HG03460 (cell line): ENCODE data around the gene ZNRF3.
"Not testable (repeated sequence)": the region's sequence is repeated elsewhere in the genome, so short reads cannot be mapped to it uniquely, and the experiment has no call there.

Source experiments
- ATAC-seq: cut with Tn5 transposase; IDR thresholded peaks from one replicate; pipeline ENCODE4 v1.9.1; 2021; ENCODE audit not compliant: unreplicated experiment

The ZNRF3 gene

DNA sequence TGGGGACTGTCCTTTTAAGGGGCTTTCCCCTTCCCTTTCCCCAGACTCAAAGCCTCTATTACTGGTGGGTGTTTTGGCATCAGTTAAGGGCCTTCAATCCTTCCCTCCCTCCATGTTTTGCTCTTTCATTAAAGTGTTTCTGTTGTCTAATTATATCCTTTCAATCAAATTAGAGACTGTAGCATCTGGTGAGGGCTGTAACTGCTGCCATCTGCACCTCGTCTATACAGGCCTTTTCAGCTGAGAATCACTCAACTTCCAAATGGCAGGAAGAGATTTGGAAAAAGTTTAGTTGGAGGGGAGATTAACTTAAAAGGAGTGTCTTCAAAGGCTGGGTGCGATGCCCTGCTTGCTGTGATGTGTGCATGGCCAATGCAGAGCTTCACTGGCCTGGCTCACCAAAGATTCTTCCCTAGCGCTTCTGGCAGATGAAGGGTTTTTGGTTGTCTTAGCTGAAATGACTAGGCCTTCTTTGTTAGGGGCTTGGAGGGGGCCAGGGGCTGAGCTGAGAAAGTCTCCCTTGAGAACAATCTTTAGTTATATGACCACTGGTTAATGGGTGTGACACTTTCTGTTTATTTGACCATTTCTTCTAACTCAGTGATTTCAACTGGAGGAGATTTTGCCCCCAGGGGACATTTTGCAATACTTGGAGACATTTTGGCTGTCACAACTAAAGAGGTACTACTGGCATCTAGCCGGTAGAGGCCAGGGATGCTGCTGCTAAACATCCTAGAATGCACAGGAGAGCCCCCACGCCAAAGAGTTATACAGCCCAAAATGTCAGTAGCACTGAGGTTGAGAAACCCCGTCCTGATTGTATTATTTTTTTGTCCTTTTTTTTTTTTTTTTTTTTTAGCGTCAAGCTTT lies 197.0 kb downstream of the ZNRF3 start:
- ATAC-seq = no peak

DNA sequence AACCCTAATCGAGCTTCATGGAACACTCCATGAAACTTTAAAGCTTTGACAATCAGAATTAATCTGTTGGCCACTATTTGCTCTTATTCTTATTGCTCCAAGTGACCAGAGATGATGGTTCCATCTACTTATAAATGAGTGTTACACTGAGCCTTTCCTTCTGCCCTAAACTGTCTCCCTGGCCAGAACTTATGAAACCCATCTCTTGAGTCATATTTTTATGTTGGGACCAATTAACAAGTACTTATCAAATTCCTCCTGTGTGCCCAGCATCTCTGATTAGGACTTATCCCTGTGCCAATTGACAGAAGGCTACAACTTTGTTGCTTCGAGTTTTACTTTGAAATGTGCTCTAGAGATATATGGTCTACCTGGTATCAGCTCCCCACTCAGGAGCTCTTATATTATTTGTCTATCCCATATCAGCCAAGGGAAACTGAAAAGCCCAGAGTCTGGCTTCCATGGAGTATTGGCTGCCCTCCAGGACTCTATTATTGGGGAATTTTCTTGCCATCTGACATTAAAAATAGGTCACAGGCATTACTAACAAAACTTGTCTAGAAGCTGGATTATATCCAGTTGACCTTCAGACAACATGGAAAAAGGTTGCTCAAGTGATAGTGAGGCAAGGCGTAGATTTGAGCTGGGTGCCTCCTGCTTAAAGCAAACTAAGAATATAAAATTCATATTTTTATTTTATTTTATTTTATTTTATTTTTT lies 198.3 kb downstream of the ZNRF3 start:
- no peak for ATAC-seq

DNA sequence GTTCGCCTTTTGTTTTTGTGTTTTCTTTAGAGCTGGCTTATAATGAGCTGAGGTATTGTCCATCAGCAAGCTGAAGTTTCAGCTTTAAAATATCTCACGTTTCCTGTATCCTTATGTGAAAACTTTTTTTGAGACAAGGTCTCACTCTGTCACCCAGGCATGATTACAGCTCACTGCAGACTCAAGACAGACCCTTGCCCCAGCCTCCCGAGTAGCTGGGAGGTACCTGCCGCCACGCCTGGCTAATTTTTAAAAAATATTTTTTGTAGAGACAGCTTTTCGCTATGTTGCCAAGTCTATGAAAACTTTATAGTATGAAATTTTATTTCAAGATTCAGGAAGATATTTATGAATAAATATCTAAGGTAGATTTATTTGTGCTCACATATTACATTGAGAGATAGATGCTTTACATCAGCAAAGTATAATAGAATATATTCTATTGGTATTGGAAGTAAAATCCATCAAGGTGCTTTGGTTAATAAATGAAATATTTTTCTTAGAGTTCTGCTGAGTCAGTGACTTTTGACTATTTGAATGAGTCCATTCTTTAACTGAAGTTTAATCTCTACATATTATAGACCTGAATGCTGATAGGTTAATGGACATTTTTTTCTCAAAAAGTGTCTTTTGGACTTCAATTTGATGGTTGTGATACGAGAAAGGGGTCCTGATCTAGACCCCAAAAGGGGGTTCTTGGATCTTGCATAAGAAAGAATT lies 199.6 kb downstream of the ZNRF3 start:
- ATAC-seq = no peak

DNA sequence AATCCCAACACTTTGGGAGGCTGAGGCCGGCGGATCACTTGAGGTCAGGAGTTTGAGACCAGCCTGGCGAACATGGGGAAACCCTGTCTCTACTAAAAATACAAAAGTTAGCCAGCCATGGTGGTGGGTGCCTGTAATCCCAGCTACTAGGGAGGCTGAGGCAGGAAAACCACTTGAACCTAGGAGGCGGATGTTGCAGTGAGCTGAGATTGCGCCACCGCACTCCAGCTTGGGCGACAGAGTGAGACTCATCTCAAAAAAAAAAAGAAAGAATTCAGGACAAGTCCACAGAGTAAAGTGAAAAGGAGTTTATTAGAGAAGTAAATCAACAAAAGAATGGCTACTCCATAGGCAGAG lies 200.2 kb downstream of the ZNRF3 start:
- ATAC-seq = not testable (repeated sequence)

DNA sequence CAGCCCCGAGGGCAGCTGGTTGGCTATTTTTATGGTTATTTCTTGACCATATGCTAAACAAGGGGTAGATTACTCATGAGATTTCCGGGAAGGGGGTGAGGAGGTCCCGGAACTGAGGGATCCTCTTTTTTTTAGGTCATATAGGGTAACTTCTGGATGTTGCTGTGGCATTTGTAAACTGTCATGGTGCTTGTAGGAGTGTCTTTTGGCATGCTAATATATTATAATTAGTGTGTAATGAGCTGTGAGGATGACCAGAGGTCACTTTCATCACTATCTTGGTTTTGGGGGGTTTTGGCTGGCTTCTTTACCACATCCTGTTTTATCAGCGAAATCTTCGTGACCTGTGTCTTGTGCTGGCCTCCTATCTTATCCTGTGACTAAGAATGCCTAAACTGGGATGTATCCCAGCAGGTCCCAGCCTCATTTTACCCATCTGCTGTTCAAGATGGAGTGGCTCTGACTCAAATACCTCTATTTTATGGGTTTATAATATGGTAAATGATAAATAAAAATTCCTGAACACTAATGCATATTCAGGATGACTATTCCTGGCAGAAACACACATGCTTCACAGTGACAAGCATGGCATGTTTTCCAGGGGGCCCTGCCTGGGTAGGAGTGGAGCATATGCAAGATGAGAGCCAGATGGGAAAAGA lies 200.7 kb downstream of the ZNRF3 start:
- no peak for ATAC-seq

DNA sequence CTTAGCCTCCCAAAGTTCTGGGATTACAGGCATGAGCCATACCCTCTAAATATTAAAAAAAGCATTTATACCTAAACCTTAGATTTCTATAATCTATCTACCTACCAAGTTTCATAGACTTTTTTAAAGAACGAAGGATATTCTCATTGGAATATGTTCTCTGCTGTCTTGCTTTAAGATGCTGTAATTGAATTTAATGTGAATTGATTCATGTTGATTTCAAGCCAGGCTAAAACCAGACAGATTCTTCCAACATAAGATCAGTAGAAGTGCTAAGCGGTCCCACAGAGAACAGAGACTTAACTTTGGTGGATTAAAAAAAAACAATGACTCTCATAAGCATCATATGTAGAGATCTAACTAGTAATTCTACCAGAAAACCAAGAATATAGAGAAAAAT lies 203.6 kb downstream of the ZNRF3 start:
- ATAC-seq = no peak

DNA sequence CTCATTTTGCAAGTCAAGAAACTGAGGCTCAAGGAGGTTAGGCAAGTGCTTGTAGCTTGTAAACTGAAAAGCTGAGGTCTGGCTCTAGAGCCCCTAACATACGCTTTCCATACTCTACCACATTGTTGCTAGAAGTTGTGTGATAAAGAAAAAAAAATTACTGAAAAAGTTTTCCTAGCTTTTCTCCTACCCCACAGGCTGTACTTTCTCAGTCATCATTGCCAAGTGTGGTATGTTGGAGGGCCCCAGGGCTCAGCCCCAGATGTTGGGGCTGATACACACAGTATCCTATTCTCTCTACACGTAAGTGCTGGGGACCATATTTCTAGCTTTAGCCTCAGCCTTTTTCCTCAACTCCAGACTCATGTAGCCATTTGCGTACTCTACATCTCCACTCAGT lies 205.4 kb downstream of the ZNRF3 start:
- ATAC-seq = no peak

DNA sequence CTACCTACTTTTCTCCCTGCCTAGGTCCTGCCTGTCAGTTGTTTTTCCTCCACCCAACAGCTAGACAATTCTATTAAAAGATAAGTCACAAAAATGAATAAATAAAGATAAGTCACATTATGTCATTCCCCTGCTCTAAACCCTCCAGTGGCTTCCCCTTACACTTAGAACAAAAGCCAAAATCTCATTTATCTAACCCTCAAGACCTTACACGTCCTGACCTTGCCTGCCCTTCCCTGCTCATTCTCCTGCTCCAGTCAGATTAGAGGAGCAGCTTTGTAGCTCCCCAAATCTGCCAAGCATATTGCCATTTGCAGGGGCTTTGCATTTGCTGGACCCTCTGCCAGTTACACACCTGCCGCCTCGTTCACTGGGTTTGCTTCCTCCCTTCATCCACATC lies 206.1 kb downstream of the ZNRF3 start:
- no peak for ATAC-seq

DNA sequence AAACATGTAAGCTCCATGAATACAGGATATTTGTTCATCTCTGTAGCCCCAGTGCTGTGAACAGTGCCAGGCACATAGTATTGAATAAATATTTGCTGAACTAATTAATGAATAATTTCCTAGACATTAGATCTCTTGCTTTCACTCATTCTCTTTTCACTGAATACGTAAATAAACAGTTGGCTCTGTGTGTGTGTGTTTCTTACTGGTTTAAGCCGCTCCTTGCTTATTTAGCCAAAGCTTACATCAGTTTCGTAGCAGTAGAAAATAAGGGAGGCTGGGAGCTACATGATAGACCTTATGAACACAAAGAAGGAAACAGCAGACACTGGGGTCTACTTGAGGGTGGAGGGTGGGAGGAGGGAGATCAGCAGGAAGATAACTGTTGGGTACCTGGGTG lies 206.7 kb downstream of the ZNRF3 start:
- no peak for ATAC-seq

DNA sequence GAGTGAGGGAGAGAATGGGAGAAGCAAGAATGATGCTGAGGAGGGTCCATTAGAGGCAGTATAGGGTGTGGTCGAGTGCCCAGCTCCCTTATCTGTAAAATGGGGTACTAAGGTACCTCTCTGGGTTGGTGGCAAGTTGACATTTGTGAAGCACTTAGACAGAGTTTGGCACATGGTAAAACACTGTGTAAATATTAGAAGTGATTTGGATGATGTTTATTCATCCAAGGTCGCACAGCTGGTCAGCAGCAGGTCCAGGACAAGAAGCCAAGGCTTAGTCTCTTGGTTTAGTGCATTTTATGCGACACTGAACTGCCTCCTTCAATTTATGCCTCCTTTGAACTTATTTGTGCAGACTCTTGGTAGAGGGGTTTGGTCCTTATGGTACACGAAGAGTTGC lies 208.9 kb downstream of the ZNRF3 start:
- no peak for ATAC-seq

DNA sequence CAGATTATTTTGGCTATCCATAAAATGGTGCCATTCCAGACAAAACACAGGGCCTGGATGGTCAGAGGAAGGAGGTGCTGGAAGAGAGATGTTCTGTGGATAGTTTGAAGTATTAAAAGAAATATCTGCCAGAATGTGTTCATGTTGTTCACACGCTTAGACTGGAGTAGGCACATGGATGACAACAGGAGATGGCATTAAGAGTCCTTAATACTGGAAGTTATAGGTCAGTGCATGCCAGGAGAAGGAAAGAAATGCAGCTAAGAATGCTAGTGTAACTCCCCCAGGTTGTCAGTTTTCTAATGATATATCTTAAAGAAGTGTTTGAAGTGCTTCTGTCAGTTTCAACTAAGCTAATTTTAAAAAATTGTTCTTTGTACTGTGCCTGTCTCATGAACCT lies 209.7 kb downstream of the ZNRF3 start:
- ATAC-seq = no peak

DNA sequence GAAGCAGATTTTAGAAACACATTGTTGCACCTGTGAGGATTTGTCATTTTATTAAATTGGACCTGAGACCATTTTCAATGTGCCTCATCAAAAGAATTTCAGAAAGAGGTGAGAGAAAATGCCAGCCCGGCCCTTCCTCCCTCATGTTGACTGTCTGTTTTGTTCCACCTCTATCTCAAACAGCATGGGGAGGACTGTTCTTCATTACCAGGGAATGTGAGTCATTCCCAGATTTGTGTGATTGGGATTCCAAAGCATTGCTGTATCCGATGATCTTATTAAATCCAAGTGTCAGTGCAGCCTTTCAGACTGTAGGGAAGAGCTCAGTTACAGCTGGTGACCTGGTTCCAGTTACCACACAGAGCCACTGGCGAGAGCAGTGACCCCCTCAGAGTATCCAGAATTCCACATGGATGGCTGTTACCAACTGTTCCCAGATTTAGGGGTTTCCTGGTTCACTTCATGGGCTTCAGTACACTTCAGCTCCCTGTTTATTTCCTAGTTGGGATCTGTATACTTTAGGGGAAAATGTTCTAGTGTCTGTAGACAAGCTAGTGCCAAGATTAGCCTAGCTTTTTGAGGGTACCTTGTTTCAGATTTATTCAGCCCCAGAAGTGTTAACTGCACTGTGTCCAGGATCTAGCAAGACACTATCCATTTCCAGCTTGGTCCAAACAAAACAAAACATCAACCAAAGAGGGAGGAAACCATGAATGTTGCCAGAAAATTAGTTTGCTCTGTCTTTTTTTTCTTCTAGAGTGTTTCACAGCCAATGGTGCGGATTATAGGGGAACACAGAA lies 210.3 kb downstream of the ZNRF3 start:
- ATAC-seq = no peak

DNA sequence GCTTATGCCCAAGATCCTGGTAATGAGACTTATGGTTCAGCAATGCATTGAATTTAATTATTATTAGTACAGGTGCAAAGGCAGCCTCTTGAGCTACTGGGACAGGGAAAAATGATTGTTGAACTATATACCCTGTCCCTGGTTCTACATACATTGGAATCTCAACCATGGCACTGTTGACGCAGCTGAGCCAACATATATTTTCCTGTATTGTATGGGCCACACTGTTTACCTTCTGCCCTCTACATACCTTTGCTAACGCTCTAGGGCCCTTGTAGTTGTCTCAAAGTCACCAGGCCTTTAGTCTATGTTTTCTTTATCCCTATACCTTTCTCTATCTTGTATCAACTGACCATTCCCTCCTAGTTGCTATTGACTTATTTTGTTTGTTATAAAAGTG lies 212.1 kb downstream of the ZNRF3 start:
- no peak for ATAC-seq

DNA sequence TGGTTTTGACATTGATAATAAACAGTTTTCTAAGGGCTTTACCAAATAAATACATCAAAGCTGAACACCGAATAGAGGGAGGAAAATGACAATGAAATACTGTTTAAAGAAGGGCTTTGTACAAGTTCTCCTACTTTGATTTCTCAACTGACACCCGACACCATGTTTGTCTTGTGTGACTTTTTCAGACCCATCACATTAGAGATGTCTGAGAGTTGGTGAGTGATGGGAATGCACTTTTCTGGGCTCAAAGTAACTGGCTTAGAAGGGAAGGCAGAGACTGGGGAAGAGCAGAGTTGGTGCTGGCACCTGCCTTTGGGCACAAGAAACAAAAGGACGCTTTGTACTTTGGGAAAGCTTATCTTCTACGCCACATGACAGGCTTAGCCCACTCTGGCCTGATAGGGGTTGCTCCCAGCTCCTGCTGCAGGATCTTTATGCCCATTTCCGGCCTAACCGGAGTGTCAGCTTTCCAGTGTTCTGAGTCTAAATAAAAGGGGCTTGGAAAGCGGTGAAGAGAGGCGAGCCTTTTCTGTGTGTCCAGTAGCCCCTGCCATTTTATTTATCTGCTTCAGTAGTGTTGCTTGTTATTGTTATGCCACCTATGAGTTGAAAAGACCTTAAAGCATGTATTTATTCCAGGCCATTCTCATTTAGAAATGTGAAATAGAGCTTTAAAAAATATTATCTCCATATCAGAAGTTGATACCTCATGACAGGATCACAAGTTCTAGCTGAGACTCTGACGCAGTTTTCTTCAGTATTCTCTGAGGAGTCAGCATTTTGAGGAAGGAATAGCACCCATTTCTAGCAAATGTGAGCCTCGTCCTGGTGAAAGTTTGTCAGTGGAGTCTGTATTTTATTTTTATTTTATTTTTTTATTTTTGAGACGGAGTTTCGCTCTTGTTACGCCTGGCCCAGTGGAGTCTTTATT lies 213.6 kb downstream of the ZNRF3 start:
- ATAC-seq = no peak

DNA sequence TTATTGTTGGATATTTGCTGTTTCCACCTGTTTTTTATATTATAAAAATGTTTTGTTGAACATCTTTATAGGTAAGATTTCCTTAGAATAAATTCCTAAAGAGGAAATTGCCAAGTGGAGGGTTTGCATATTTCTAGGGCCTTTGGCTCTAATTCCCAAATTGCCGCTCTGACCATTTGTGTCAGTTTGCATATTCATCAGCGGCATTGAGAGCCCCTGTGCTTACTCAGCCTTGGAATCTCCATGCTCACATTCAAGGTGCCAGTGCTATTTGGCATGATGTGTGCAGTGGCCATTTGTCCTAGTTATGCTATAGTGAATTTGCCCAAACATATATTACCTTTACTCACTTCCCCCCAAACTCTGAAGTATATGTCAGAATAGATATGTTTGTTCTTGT lies 214.9 kb downstream of the ZNRF3 start:
- ATAC-seq = no peak

DNA sequence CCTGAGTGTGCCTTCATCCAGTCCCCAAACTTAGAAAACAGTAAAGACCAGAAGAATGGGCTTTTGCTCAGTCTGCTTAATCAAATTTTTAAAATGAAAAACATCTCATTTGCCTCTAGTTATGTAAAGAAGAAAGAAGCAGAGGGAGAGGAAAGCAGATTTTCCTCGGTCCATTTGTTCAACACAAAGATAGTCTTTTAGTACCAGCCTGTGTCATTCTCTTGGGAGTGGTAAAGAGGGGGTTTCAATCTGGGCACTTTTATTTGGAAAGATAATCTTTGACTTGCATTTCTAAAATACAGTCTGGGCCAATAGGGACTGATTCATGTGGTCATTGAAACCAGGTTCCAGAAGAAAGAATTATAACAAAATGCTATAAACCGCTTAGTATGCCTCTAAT lies 218.9 kb downstream of the ZNRF3 start:
- ATAC-seq = no peak

DNA sequence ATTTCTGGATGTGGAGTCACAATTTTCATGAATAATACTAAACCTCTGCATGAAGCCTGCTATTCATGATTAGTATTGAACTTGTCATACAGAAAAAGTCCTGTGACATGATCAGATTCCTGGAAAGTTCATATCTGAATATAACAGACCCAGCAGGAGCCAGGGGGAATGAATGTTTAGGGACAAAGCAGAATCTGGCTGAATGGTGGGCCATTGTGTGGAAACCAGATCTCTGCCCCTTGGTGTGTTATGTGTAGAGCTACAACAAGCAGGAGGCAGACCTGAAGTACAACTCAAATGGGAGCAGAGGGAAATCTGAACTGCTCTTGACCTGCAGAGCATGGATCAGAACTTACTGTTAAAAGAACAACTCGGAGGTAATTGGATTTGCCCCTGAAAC lies 219.7 kb downstream of the ZNRF3 start:
- no peak for ATAC-seq

DNA sequence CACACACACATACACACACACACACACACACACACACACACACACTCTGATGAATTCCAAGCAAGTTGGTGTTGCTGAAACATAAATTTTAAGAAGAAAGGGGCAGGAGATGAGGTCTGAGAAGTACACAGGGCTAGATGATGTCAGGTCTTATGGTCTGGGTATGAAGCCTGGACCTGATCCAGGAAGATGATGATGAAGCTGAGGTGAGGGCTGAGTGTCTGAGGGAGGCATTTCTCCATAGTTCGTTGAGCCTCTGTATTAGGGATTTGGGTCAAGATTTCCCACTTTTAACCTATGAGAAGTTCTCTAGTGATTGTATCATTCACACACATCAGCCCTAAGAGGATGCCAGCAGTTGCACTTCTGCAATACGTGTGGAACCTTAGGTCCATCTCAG lies 222.1 kb downstream of the ZNRF3 start:
- ATAC-seq = no peak

DNA sequence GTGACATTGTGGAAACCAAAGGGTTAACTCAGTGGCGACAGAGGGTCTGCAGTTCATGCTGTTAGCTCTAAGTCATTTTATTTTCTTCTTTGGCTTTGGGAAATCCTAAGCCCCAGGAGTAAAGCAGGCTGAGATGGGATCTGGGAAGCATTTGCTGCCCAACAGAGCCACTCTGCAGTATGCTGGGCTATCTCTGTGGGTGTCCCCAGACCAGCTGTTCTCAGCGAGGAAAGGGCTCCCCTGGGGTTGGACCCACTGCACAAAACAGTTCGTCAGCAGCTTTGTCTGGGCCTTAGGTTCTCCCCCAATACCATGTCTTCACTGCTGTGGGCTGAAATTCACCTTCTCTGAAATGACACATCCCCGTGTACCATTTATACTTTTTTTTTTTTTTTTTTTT lies 223.5 kb downstream of the ZNRF3 start:
- ATAC-seq = no peak
